ENCODE data around the gene MAX.
"Not testable (repeated sequence)": the region's sequence is repeated elsewhere in the genome, so short reads cannot be mapped to it uniquely, and the experiment has no call there.

The MAX gene

GRCh38 chr14:65032319-65032718 is 70.0 kb downstream of the MAX start:
- no peak for DNase-seq

- DNase-seq = not testable (repeated sequence)
Measured at GRCh38 chr14:65031321-65031720, 71.0 kb downstream of the MAX start.

GRCh38 chr14:65028937-65029336 is 73.4 kb downstream of the MAX start:
- no peak for DNase-seq

- DNase-seq = no peak
Measured at GRCh38 chr14:65027127-65027799, 75.1 kb downstream of the MAX start.

GRCh38 chr14:65026526-65026925 is 75.8 kb downstream of the MAX start:
- DNase-seq = no peak

- no peak for DNase-seq
Measured at GRCh38 chr14:65025818-65026217, 76.5 kb downstream of the MAX start.

All from activated T-cell treated with anti-CD3 and anti-CD28 coated beads for 4 hours (primary cell).